ENCODE results near the gene FFAR4. TPM values are rescaled to one million over a fixed set of nuclear protein-coding genes. Genes with fewer than 3 reads are reported as not detected.

Gene FFAR4
- polyA plus RNA-seq, 12 donors = 0.05 to 0.14 (median 0.10) TPM; not detected in 9

- no peak for DNase-seq
These were observed 3.9 kb downstream of the FFAR4 start for GRCh38 chr10:93570383-93570782.

- DNase-seq = no peak
These were observed 6.1 kb downstream of the FFAR4 start for GRCh38 chr10:93572606-93573005.

GRCh38 chr10:93573051-93573909, 6.8 kb downstream of the FFAR4 start:
- DNase-seq = no peak

- DNase-seq = no peak
These were observed 7.5 kb downstream of the FFAR4 start for GRCh38 chr10:93573924-93574323.

GRCh38 chr10:93576888-93577287, 10.4 kb downstream of the FFAR4 start:
- DNase-seq = no peak

GRCh38 chr10:93577565-93577964, 11.1 kb downstream of the FFAR4 start:
- DNase-seq = no peak

GRCh38 chr10:93579089-93579488, 12.6 kb downstream of the FFAR4 start:
- no peak for DNase-seq

GRCh38 chr10:93579985-93580711, 13.7 kb downstream of the FFAR4 start:
- no peak for DNase-seq

- DNase-seq = no peak
These were observed 14.4 kb downstream of the FFAR4 start for GRCh38 chr10:93580828-93581227.

GRCh38 chr10:93584445-93584844, 18.0 kb downstream of the FFAR4 start:
- DNase-seq = no peak

- DNase-seq = no peak
These were observed 23.4 kb downstream of the FFAR4 start for GRCh38 chr10:93589648-93590562.

- no peak for DNase-seq
These were observed 24.2 kb downstream of the FFAR4 start for GRCh38 chr10:93590638-93591037.

GRCh38 chr10:93591065-93591808, 24.8 kb downstream of the FFAR4 start:
- no peak for DNase-seq

GRCh38 chr10:93593254-93593653, 26.8 kb downstream of the FFAR4 start:
- DNase-seq = no peak

- DNase-seq = no peak
These were observed 27.3 kb downstream of the FFAR4 start for GRCh38 chr10:93593749-93594148.

- DNase-seq = no peak
These were observed 28.1 kb downstream of the FFAR4 start for GRCh38 chr10:93594518-93594917.

- no peak for DNase-seq
These were observed 29.1 kb downstream of the FFAR4 start for GRCh38 chr10:93595378-93596161.

GRCh38 chr10:93596539-93596938, 30.1 kb downstream of the FFAR4 start:
- DNase-seq = no peak

GRCh38 chr10:93597075-93597599, 30.7 kb downstream of the FFAR4 start:
- no peak for DNase-seq

GRCh38 chr10:93598157-93598556, 31.7 kb downstream of the FFAR4 start:
- no peak for DNase-seq

Data from muscle of arm (tissue), 12 donors.